ENCODE measurements around the gene PSMB2. TPM values are rescaled to one million over a fixed set of nuclear protein-coding genes. Genes with fewer than 3 reads are reported as not detected.

PSMB2 gene
- polyA plus RNA-seq, 2 of the 4 experiments (the other 2 are of a cell fraction), result 84.6 to 88.3 TPM

- CTCF ChIA-PET, result interaction anchor here (1.0 kb wide), 1 partner anchor 49 kb away, joined by 5 read pairs; no protein-coding TSS in a partner anchor
- TF ChIP-seq GATA3 (IDR thresholded peaks at IDR 0.05; ENCODE audit: borderline replicate concordance), result no peak
- TF ChIP-seq KDM1A (IDR thresholded peaks at IDR 0.05; ENCODE audit: low read depth), result no peak
- TF ChIP-seq FOSL2 (IDR thresholded peaks at IDR 0.05), result no peak
- no peak for TF ChIP-seq FOSL2 (CRISPR knock-in tag; IDR thresholded peaks at IDR 0.05)
- TF ChIP-seq BHLHE40 (IDR thresholded peaks at IDR 0.05; ENCODE audit: low read depth, low read length), result no peak
- no peak for TF ChIP-seq PHF8 (IDR thresholded peaks at IDR 0.05; ENCODE audit: borderline replicate concordance, low read depth)
- no peak for TF ChIP-seq POLR2AphosphoS2 (conservative IDR thresholded peaks at IDR 0.05; ENCODE audit: low read length)
- no peak for TF ChIP-seq HEYL (CRISPR knock-in tag; IDR thresholded peaks at IDR 0.05)
- TF ChIP-seq HES2 (IDR thresholded peaks at IDR 0.05), result no peak
- no peak for TF ChIP-seq HOXA7 (CRISPR knock-in tag; IDR thresholded peaks at IDR 0.05)
- no peak for TF ChIP-seq HMGXB4 (CRISPR knock-in tag; IDR thresholded peaks at IDR 0.05; ENCODE audit: borderline replicate concordance)
- TF ChIP-seq ESRRA (IDR thresholded peaks at IDR 0.05; ENCODE audit: borderline replicate concordance, low read length), result no peak
- TF ChIP-seq HOXB13 (CRISPR knock-in tag; IDR thresholded peaks at IDR 0.05; ENCODE audit: low read depth), result no peak
- no peak for TF ChIP-seq MAZ (IDR thresholded peaks at IDR 0.05; ENCODE audit: borderline replicate concordance, low read depth, low read length)
- no peak for FAIRE-seq
These were observed 24.9 kb upstream of the PSMB2 start for GRCh38 chr1:35666216-35666615.

GRCh38 chr1:35663434-35663833 lies 22.1 kb upstream of the PSMB2 start:
- Histone ChIP-seq H3K27ac (no peak overlapping the region), H3K4me3 (no peak overlapping the region), H3K9me3 (no peaks in the 10 kb centered on the region), H3K4me2 (no peak overlapping the region), H3K4me1 (no peaks in the 10 kb centered on the region)
- ChIA-PET POLR2A (no interaction called here), CTCF (no interaction called here)
- ATAC-seq, result no peak
- DNase-seq (ENCODE audit: low read depth in 1 of 2, low spot score in 1 of 2), result no peak
- TF ChIP-seq HMGXB4 (CRISPR knock-in tag; IDR thresholded peaks at IDR 0.05; ENCODE audit: borderline replicate concordance) (no peak), MAZ (IDR thresholded peaks at IDR 0.05; ENCODE audit: borderline replicate concordance, low read depth, low read length) (no peak), SMC3 (IDR thresholded peaks at IDR 0.05) (no peak), EHMT2 (IDR thresholded peaks at IDR 0.05; ENCODE audit: low read depth) (no peak), BHLHE40 (IDR thresholded peaks at IDR 0.05; ENCODE audit: low read depth, low read length) (no peak), NPAS2 (CRISPR knock-in tag; IDR thresholded peaks at IDR 0.05; ENCODE audit: borderline replicate concordance) (no peak), FOSL2 (IDR thresholded peaks at IDR 0.05) (no peak), FOSL2 (CRISPR knock-in tag; IDR thresholded peaks at IDR 0.05) (no peak), KDM1A (IDR thresholded peaks at IDR 0.05; ENCODE audit: low read depth) (no peak), RARB (CRISPR knock-in tag; IDR thresholded peaks at IDR 0.05) (no peak), ZNF302 (CRISPR knock-in tag; IDR thresholded peaks at IDR 0.05) (no peak), MAX (IDR thresholded peaks at IDR 0.05) (no peak), RCOR1 (IDR thresholded peaks at IDR 0.05; ENCODE audit: low read depth, low read length) (no peak), CBX8 (IDR thresholded peaks at IDR 0.05) (no peak), ATOH8 (CRISPR knock-in tag; IDR thresholded peaks at IDR 0.05; ENCODE audit: low read depth) (no peak), E2F6 (IDR thresholded peaks at IDR 0.05; ENCODE audit: borderline replicate concordance, low read depth) (no peak), CBX2 (IDR thresholded peaks at IDR 0.05; ENCODE audit: borderline replicate concordance, low read depth) (no peak), POLR2A (IDR thresholded peaks at IDR 0.05; ENCODE audit: low read length) (no peak)
- 73% methylated on average over 9 of the region's 9 CpGs for WGBS (ENCODE audit: missing lambda C conversion rate)
- FAIRE-seq, result no peak

More at GRCh38 chr1:35666216-35666615, 24.9 kb upstream of the PSMB2 start:
- no peak overlapping the region for H3K4me3 ChIP-seq
- H3K27ac ChIP-seq, result no peak overlapping the region
- ATAC-seq, result no peak
- H3K4me1 ChIP-seq, result no peaks in the 10 kb centered on the region
- H3K9me3 ChIP-seq, result no peaks in the 10 kb centered on the region
- POLR2A ChIA-PET, result no interaction called here
- no peak for DNase-seq (ENCODE audit: low read depth in 1 of 2, low spot score in 1 of 2)
- 59% methylated on average over 2 of the region's 2 CpGs for WGBS (ENCODE audit: missing lambda C conversion rate)
- H3K4me2 ChIP-seq, result no peak overlapping the region
